Measurements from ENCODE around the gene LFNG.

DNA sequence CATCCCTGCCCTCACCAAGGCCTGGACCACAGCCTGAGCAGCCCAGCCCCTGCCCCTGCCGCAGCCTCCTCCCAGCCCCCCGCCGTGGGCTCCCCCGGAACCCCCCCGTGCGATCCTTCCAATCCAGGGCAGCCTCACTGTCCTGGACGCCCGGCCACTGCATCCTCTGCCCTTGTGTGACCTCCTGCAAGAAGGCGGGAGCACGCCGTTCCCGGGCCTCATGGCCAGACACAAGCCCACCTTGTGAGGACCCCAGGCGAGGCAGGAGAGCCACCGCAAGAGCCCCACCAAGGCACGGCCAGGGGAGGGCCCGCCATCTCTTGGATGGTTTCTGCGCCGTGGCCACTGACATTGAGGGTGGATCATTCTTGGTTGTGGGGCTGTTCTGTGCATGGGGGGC is 7.8 kb upstream of the LFNG start:
- TF ChIP-seq CEBPB (tag; IDR thresholded peaks at IDR 0.05) (no peak), FOSL1 (tag; conservative IDR thresholded peaks at IDR 0.05) (no peak), EZH2 (IDR thresholded peaks at IDR 0.05; ENCODE audit: borderline replicate concordance, low read depth, low read length) (no peak), SP1 (CRISPR knock-in tag; IDR thresholded peaks at IDR 0.05) (no peak), KLF1 (tag; IDR thresholded peaks at IDR 0.05) (no peak), MAZ (CRISPR knock-in tag; conservative IDR thresholded peaks at IDR 0.05 in 1 of 2, IDR thresholded peaks at IDR 0.05 in 1 of 2) (no peak), ERF (CRISPR knock-in tag; IDR thresholded peaks at IDR 0.05) (no peak)
- TF ChIP-seq, protein P1, sequence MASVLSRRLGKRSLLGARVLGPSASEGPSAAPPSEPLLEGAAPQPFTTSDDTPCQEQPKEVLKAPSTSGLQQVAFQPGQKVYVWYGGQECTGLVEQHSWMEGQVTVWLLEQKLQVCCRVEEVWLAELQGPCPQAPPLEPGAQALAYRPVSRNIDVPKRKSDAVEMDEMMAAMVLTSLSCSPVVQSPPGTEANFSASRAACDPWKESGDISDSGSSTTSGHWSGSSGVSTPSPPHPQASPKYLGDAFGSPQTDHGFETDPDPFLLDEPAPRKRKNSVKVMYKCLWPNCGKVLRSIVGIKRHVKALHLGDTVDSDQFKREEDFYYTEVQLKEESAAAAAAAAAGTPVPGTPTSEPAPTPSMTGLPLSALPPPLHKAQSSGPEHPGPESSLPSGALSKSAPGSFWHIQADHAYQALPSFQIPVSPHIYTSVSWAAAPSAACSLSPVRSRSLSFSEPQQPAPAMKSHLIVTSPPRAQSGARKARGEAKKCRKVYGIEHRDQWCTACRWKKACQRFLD (CRISPR knock-in tag; IDR thresholded peaks at IDR 0.05) = no peak
